ENCODE results near the gene ZWILCH.

DNA sequence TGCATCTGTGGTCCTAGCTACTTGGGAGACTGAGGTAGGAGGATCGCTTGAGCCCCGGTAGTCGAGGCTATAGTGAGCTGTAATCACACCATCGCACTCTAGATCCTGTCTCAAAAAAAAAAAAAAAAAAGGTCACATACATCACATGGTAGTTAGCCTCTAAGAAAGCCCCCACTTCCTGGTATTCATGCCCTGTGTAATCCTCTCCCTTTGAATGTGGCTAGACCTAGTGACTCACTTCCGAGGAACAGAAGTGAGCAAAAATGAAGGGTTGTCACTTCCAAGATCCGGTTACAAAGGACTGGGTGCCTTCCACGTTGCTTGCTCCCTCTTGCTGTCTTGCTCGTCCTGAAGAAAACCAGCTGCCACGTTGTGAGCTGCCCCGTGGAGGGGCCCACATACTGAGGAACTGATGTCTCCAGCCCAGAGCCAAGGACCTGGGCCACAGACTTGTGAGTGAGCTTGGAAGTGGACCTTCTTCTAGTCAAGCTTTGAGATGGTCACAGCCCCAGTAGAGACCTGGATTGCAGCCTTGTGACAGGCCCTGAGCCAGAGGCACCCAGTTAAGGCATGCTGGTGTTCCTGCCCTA, 73.3 kb downstream of the ZWILCH start:
- TF ChIP-seq, protein P1, sequence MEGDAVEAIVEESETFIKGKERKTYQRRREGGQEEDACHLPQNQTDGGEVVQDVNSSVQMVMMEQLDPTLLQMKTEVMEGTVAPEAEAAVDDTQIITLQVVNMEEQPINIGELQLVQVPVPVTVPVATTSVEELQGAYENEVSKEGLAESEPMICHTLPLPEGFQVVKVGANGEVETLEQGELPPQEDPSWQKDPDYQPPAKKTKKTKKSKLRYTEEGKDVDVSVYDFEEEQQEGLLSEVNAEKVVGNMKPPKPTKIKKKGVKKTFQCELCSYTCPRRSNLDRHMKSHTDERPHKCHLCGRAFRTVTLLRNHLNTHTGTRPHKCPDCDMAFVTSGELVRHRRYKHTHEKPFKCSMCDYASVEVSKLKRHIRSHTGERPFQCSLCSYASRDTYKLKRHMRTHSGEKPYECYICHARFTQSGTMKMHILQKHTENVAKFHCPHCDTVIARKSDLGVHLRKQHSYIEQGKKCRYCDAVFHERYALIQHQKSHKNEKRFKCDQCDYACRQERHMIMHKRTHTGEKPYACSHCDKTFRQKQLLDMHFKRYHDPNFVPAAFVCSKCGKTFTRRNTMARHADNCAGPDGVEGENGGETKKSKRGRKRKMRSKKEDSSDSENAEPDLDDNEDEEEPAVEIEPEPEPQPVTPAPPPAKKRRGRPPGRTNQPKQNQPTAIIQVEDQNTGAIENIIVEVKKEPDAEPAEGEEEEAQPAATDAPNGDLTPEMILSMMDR (conservative IDR thresholded peaks at IDR 0.05), result no peak
- no peak for TF ChIP-seq ZFX (IDR thresholded peaks at IDR 0.05)
